ENCODE results near the gene ZFR2. TPM values are rescaled to one million over a fixed set of nuclear protein-coding genes. Genes with fewer than 3 reads are reported as not detected.

Gene ZFR2
- total RNA-seq, 1 donor from 2014 or later, result 0.55 TPM

GRCh38 chr19:3770136-3770999 lies 98.5 kb downstream of the ZFR2 start:
- intact Hi-C loops (cut with DNase I), result no loop called here
- peaks cover 28% of the 10 kb centered on the region for H3K36me3 ChIP-seq
- no peak overlapping the region for H3K4me3 ChIP-seq
- H3K27ac ChIP-seq, result no peak overlapping the region
- DNase-seq, result no peak
- TF ChIP-seq CTCF (IDR thresholded peaks at IDR 0.05), result no peak
- no peak for ATAC-seq
- no peaks in the 10 kb centered on the region for H3K9me3 ChIP-seq
- H3K4me1 ChIP-seq, result no peaks in the 10 kb centered on the region
- H3K27me3 ChIP-seq, result no peaks in the 10 kb centered on the region

- no peaks in the 10 kb centered on the region for H3K9me3 ChIP-seq
- no peaks in the 10 kb centered on the region for H3K4me1 ChIP-seq
- intact Hi-C loops (cut with DNase I), result no loop called here
- peaks cover 33% of the 10 kb centered on the region for H3K36me3 ChIP-seq
- H3K27ac ChIP-seq, result no peak overlapping the region
- no peak for ATAC-seq
- no peaks in the 10 kb centered on the region for H3K27me3 ChIP-seq
- no peak for TF ChIP-seq CTCF (IDR thresholded peaks at IDR 0.05)
- no peak for DNase-seq
- no peak overlapping the region for H3K4me3 ChIP-seq
These were observed 99.3 kb downstream of the ZFR2 start for GRCh38 chr19:3769494-3769893.

GRCh38 chr19:3768748-3769099 lies 100.1 kb downstream of the ZFR2 start:
- peaks cover 33% of the 10 kb centered on the region for H3K36me3 ChIP-seq
- DNase-seq (no peak), ATAC-seq (no peak)
- H3K4me1 ChIP-seq, result peaks cover 2% of the 10 kb centered on the region
- TF ChIP-seq CTCF (IDR thresholded peaks at IDR 0.05), result no peak
- H3K9me3 ChIP-seq, result no peaks in the 10 kb centered on the region
- no peak overlapping the region for H3K4me3 ChIP-seq
- intact Hi-C loops (cut with DNase I), result no loop called here
- H3K27ac ChIP-seq, result no peak overlapping the region
- no peaks in the 10 kb centered on the region for H3K27me3 ChIP-seq

GRCh38 chr19:3768015-3768747 lies 100.7 kb downstream of the ZFR2 start:
- H3K4me3 ChIP-seq, result no peak overlapping the region
- TF ChIP-seq CTCF (IDR thresholded peaks at IDR 0.05), result no peak
- intact Hi-C loops (cut with DNase I), result no loop called here
- DNase-seq, result no peak
- H3K27me3 ChIP-seq, result no peaks in the 10 kb centered on the region
- peaks cover 33% of the 10 kb centered on the region for H3K36me3 ChIP-seq
- no peaks in the 10 kb centered on the region for H3K9me3 ChIP-seq
- H3K4me1 ChIP-seq, result peaks cover 8% of the 10 kb centered on the region
- ATAC-seq, result no peak
- no peak overlapping the region for H3K27ac ChIP-seq

GRCh38 chr19:3767050-3767449 lies 101.8 kb downstream of the ZFR2 start:
- Histone ChIP-seq H3K4me3 (no peak overlapping the region), H3K27ac (no peak overlapping the region), H3K4me1 (peaks cover 9% of the 10 kb centered on the region), H3K9me3 (no peaks in the 10 kb centered on the region), H3K36me3 (peaks cover 33% of the 10 kb centered on the region), H3K27me3 (no peaks in the 10 kb centered on the region)
- ATAC-seq (no peak), DNase-seq (no peak)
- no peak for TF ChIP-seq CTCF (IDR thresholded peaks at IDR 0.05)
- intact Hi-C loops (cut with DNase I), result no loop called here
